ENCODE measurements around the gene SMARCC2.
A peak's percentile ranks its signal among the peaks of the same experiment; 100 is the strongest.

The SMARCC2 gene

GRCh38 chr12:56222531-56222895 is 33.2 kb upstream of the SMARCC2 start:
- POLR2A ChIA-PET: interaction anchor here (0.7 to 1.8 kb wide), 5 partner anchors 16 to 283 kb away, joined by 3 to 9 read pairs (median 4); partner anchors contain the start of genes STAT2 and ZC3H10
- no peak for DNase-seq (ENCODE audit: extremely low spot score)
- CTCF ChIA-PET: interaction anchor here (0.8 to 3.9 kb wide), 32 partner anchors 10 to 484 kb away, joined by 3 to 44 read pairs (median 5); partner anchors contain the start of genes ANKRD52, COQ10A, ERBB3 and ESYT1
- TF ChIP-seq CTCF (IDR thresholded peaks at IDR 0.05; ENCODE audit: control extremely low read depth, extremely low read depth, low read depth, missing control alignments): no peak

GRCh38 chr12:56221757-56222530 is 32.7 kb upstream of the SMARCC2 start, which contains the start of gene RNF41:
TSS of gene RNF41 (minus strand) at chr12:56221922. CDS start at chr12:56214047, 7,875 bp downstream.
- CTCF ChIA-PET: interaction anchor here (0.8 to 3.9 kb wide), 36 partner anchors 9 to 483 kb away, joined by 3 to 44 read pairs (median 4); partner anchors contain the start of genes ANKRD52, CNPY2, COQ10A and ERBB3
- peak; percentile 97 for DNase-seq (ENCODE audit: extremely low spot score)
- POLR2A ChIA-PET: interaction anchor here (0.5 to 1.8 kb wide), 12 partner anchors 9 to 448 kb away, joined by 3 to 9 read pairs (median 4); partner anchors contain the start of genes RAB5B, SMARCC2, STAT2 and ZC3H10
- no peak for TF ChIP-seq CTCF (IDR thresholded peaks at IDR 0.05; ENCODE audit: control extremely low read depth, extremely low read depth, low read depth, missing control alignments)

GRCh38 chr12:56221232-56221756 is 32.0 kb upstream of the SMARCC2 start:
- peak; percentile 39 for DNase-seq (ENCODE audit: extremely low spot score)
- no peak for TF ChIP-seq CTCF (IDR thresholded peaks at IDR 0.05; ENCODE audit: control extremely low read depth, extremely low read depth, low read depth, missing control alignments)
- CTCF ChIA-PET: interaction anchor here (0.9 to 3.9 kb wide), 26 partner anchors 8 to 483 kb away, joined by 3 to 44 read pairs (median 6); partner anchors contain the start of genes ANKRD52, CNPY2, COQ10A and SMARCC2
- POLR2A ChIA-PET: interaction anchor here (0.5 to 1.8 kb wide), 12 partner anchors 9 to 480 kb away, joined by 3 to 8 read pairs (median 4); partner anchors contain the start of genes RAB5B, SMARCC2 and STAT2

- ChIA-PET CTCF (interaction anchor here (0.7 to 3.9 kb wide), 13 partner anchors 8 to 374 kb away, joined by 3 to 44 read pairs (median 11); partner anchors contain the start of genes ANKRD52 and ZC3H10), POLR2A (interaction anchor here (0.6 to 1.8 kb wide), 5 partner anchors 31 to 479 kb away, joined by 3 to 7 read pairs (median 6); partner anchors contain the start of genes SMARCC2 and STAT2)
- DNase-seq (ENCODE audit: extremely low spot score): no peak
- no peak for TF ChIP-seq CTCF (IDR thresholded peaks at IDR 0.05; ENCODE audit: control extremely low read depth, extremely low read depth, low read depth, missing control alignments)
Observed at GRCh38 chr12:56220611-56221231, 31.4 kb upstream of the SMARCC2 start.

- DNase-seq (ENCODE audit: extremely low spot score): no peak
- ChIA-PET CTCF (interaction anchor here (0.7 to 3.9 kb wide), 3 partner anchors 12 to 102 kb away, joined by 3 to 44 read pairs (median 34); partner anchors contain the start of gene ZC3H10), POLR2A (no interaction called here)
- no peak for TF ChIP-seq CTCF (IDR thresholded peaks at IDR 0.05; ENCODE audit: control extremely low read depth, extremely low read depth, low read depth, missing control alignments)
Observed at GRCh38 chr12:56219840-56220239, 30.6 kb upstream of the SMARCC2 start.

- no peak for DNase-seq (ENCODE audit: extremely low spot score)
- ChIA-PET POLR2A (no interaction called here), CTCF (interaction anchor here (0.8 to 1.7 kb wide), 7 partner anchors 9 to 41 kb away, joined by 3 to 15 read pairs (median 4); partner anchors contain the start of gene SMARCC2)
- TF ChIP-seq CTCF (IDR thresholded peaks at IDR 0.05; ENCODE audit: control extremely low read depth, extremely low read depth, low read depth, missing control alignments): no peak
Observed at GRCh38 chr12:56216461-56216860, 27.2 kb upstream of the SMARCC2 start.

Data from GM10248 (cell line).